Measurements from ENCODE around the gene ARID3B. TPM values are rescaled to one million over a fixed set of nuclear protein-coding genes. Genes with fewer than 3 reads are reported as not detected.

Gene ARID3B
- total and polyA plus RNA-seq, 2 of the 13 experiments (the other 11 are each of a cell fraction or from before 2014, with no cell fraction given) = 5.3 to 12.8 TPM

DNA sequence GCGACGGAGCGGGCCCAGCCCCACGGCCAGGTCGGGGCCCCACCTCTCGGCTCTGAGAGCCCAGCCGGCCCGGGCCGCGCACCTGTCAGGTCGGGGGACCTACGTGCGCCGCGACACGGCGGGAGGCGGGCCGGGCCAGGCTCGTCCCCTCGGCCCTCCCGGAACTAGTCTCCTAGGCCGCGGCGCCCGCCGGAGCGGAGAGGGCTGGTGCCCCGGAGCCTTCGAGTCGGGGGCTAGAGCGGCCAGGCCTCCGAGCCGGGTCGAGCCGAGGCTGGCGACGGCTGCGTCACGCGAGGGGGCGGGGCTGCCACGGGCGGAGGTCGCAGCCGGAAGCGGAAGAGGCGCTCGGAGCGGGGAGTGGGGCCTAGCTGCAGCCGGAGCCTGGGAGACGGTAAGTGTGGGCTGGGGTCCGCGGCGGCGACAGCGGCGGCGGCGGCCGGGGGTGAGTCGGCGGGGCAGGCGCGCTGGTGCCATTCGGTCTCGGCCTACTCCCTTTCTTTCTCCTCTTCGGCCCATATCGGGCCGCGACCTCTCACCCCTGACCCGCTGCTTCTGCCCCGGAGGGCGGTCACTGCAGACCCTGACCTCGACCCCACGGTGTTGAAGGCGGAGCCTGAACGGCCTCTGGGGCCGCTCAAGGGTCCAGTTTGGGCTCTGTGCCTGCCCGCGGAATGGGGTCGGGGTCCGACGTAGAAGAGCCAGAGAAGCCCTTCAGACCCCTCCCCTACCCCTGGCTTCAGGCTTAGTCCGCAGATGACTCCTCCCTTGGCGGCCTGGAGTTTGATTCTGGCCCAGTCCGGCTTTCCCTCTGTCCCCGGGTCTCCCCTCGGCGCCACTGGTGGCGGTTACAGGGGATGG, 74.7 kb downstream of the ARID3B start, which contains the start of gene CLK3 (continued):
- TF ChIP-seq, protein P1, sequence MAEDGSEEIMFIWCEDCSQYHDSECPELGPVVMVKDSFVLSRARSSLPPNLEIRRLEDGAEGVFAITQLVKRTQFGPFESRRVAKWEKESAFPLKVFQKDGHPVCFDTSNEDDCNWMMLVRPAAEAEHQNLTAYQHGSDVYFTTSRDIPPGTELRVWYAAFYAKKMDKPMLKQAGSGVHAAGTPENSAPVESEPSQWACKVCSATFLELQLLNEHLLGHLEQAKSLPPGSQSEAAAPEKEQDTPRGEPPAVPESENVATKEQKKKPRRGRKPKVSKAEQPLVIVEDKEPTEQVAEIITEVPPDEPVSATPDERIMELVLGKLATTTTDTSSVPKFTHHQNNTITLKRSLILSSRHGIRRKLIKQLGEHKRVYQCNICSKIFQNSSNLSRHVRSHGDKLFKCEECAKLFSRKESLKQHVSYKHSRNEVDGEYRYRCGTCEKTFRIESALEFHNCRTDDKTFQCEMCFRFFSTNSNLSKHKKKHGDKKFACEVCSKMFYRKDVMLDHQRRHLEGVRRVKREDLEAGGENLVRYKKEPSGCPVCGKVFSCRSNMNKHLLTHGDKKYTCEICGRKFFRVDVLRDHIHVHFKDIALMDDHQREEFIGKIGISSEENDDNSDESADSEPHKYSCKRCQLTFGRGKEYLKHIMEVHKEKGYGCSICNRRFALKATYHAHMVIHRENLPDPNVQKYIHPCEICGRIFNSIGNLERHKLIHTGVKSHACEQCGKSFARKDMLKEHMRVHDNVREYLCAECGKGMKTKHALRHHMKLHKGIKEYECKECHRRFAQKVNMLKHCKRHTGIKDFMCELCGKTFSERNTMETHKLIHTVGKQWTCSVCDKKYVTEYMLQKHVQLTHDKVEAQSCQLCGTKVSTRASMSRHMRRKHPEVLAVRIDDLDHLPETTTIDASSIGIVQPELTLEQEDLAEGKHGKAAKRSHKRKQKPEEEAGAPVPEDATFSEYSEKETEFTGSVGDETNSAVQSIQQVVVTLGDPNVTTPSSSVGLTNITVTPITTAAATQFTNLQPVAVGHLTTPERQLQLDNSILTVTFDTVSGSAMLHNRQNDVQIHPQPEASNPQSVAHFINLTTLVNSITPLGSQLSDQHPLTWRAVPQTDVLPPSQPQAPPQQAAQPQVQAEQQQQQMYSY (CRISPR knock-in tag; IDR thresholded peaks at IDR 0.05) = peak; percentile 5; the same call in 1 of the 2 replicates
- TF ChIP-seq TOPORS (CRISPR knock-in tag; IDR thresholded peaks at IDR 0.05) (peak; percentile 71; the same call in 1 of the 2 replicates), TBL1XR1 (IDR thresholded peaks at IDR 0.05; ENCODE audit: borderline replicate concordance, low read length, partially characterized antibody) (peak; percentile 39), KDM5A (IDR thresholded peaks at IDR 0.05; ENCODE audit: borderline replicate concordance, low read length) (no peak; the same call in 1 of the 2 replicates), ATF1 (CRISPR knock-in tag; IDR thresholded peaks at IDR 0.05) (no peak), PAX8 (CRISPR knock-in tag; IDR thresholded peaks at IDR 0.05; ENCODE audit: borderline replicate concordance) (peak; percentile 95; the same call in 1 of the 2 replicates), ZNF552 (CRISPR knock-in tag; IDR thresholded peaks at IDR 0.05; ENCODE audit: borderline replicate concordance) (no peak), RCOR2 (CRISPR knock-in tag; IDR thresholded peaks at IDR 0.05) (no peak), ERF (CRISPR knock-in tag; IDR thresholded peaks at IDR 0.05) (peak; percentile 95), MTF1 (CRISPR knock-in tag; IDR thresholded peaks at IDR 0.05) (no peak), PHF8 (CRISPR knock-in tag; IDR thresholded peaks at IDR 0.05) (peak; percentile 86), ZFP41 (CRISPR knock-in tag; IDR thresholded peaks at IDR 0.05; ENCODE audit: borderline replicate concordance) (no peak), TOE1 (CRISPR knock-in tag; IDR thresholded peaks at IDR 0.05) (peak; percentile 61; the same call in 1 of the 2 replicates), ZNF772 (CRISPR knock-in tag; IDR thresholded peaks at IDR 0.05) (peak; percentile 14; the same call in 1 of the 2 replicates), ZNF282 (IDR thresholded peaks at IDR 0.05; ENCODE audit: partially characterized antibody) (no peak)
- TF ChIP-seq, protein P2, sequence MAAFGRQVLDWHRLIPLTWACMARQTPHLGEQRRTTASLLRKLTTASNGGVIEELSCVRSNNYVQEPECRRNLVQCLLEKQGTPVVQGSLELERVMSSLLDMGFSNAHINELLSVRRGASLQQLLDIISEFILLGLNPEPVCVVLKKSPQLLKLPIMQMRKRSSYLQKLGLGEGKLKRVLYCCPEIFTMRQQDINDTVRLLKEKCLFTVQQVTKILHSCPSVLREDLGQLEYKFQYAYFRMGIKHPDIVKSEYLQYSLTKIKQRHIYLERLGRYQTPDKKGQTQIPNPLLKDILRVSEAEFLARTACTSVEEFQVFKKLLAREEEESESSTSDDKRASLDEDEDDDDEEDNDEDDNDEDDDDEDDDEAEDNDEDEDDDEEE (CRISPR knock-in tag; IDR thresholded peaks at IDR 0.05) = peak; percentile 97
- TF ChIP-seq, protein P3, sequence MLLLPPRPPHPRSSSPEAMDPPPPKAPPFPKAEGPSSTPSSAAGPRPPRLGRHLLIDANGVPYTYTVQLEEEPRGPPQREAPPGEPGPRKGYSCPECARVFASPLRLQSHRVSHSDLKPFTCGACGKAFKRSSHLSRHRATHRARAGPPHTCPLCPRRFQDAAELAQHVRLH (CRISPR knock-in tag; IDR thresholded peaks at IDR 0.05; ENCODE audit: borderline replicate concordance, low read depth) = peak; percentile 53; the same call in 1 of the 2 replicates
- TF ChIP-seq, protein P4, sequence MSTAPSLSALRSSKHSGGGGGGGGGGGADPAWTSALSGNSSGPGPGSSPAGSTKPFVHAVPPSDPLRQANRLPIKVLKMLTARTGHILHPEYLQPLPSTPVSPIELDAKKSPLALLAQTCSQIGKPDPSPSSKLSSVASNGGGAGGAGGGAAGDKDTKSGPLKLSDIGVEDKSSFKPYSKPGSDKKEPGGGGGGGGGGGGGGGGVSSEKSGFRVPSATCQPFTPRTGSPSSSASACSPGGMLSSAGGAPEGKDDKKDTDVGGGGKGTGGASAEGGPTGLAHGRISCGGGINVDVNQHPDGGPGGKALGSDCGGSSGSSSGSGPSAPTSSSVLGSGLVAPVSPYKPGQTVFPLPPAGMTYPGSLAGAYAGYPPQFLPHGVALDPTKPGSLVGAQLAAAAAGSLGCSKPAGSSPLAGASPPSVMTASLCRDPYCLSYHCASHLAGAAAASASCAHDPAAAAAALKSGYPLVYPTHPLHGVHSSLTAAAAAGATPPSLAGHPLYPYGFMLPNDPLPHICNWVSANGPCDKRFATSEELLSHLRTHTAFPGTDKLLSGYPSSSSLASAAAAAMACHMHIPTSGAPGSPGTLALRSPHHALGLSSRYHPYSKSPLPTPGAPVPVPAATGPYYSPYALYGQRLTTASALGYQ (CRISPR knock-in tag; IDR thresholded peaks at IDR 0.05) = peak; percentile 59; the same call in 1 of the 2 replicates
- TF ChIP-seq, protein P5, sequence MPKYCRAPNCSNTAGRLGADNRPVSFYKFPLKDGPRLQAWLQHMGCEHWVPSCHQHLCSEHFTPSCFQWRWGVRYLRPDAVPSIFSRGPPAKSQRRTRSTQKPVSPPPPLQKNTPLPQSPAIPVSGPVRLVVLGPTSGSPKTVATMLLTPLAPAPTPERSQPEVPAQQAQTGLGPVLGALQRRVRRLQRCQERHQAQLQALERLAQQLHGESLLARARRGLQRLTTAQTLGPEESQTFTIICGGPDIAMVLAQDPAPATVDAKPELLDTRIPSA (CRISPR knock-in tag; IDR thresholded peaks at IDR 0.05; ENCODE audit: borderline replicate concordance) = no peak
- TF ChIP-seq, protein P6, sequence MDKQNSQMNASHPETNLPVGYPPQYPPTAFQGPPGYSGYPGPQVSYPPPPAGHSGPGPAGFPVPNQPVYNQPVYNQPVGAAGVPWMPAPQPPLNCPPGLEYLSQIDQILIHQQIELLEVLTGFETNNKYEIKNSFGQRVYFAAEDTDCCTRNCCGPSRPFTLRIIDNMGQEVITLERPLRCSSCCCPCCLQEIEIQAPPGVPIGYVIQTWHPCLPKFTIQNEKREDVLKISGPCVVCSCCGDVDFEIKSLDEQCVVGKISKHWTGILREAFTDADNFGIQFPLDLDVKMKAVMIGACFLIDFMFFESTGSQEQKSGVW (CRISPR knock-in tag; IDR thresholded peaks at IDR 0.05; ENCODE audit: borderline replicate concordance) = 0 out of 2 replicates have a peak, but pooled peaks have one; percentile 65

All from HepG2 (cell line).